DMS53 treated with DMSO at 0.1 percent for 48 hours (cell line): Measurements from ENCODE around the gene MYO7B.
A peak's percentile ranks its signal among the peaks of the same experiment; 100 is the strongest.

Experiments used
- DNase-seq: peaks from one replicate; lab custom pipeline; 2025; ENCODE audit not compliant: unreplicated experiment; lab: John Stamatoyannopoulos, UW

MYO7B gene

GRCh38 chr2:127535422-127535901 lies at the start of gene MYO7B:
Gene MYO7B (plus strand): TSS chr2:127535683. CDS start chr2:127559723, 24,040 bp downstream.
- DNase-seq, result peak; percentile 57

GRCh38 chr2:127485694-127486071 lies 49.8 kb upstream of the MYO7B start:
- DNase-seq, result no peak

GRCh38 chr2:127486247-127487058 lies 49.0 kb upstream of the MYO7B start:
- no peak for DNase-seq

GRCh38 chr2:127490283-127490682 lies 45.2 kb upstream of the MYO7B start:
- DNase-seq, result no peak

DNA sequence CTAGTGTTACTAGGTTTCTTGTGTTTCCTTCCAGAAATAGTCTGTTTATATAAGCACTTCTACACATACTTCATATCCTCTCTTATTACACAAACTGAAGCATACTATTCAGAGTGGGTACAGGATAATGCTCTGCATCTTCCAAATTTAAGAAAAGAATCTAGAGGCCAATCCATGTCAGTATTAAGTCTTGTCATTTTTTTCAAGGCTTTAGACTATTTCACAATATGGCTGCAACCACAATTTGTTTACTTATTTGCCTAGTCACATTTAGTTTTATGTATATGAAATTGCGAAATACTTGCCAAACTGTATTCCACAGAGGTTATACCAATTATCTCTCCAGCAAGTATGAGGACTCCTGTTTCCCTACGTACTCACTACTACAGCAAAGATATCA lies 37.1 kb upstream of the MYO7B start:
- DNase-seq, result no peak

DNA sequence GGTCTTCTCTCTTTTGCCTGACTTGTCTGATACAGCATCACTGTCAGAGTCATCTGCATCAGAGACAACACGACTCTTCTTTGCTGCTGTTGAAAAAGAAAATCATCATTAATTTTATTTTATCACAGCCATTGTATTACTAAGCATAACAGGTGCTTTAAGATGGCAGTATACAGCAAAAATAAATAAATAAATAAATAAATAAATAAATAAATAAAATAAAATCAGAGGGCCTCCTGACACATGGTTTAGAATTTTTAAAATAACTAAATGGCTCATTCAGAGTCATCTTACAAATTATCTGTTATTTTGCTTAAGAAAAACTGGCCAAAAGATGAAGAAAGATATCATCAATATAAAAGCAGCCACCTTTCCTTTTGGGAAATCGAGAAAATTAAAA lies 32.0 kb upstream of the MYO7B start:
- DNase-seq, result no peak

DNA sequence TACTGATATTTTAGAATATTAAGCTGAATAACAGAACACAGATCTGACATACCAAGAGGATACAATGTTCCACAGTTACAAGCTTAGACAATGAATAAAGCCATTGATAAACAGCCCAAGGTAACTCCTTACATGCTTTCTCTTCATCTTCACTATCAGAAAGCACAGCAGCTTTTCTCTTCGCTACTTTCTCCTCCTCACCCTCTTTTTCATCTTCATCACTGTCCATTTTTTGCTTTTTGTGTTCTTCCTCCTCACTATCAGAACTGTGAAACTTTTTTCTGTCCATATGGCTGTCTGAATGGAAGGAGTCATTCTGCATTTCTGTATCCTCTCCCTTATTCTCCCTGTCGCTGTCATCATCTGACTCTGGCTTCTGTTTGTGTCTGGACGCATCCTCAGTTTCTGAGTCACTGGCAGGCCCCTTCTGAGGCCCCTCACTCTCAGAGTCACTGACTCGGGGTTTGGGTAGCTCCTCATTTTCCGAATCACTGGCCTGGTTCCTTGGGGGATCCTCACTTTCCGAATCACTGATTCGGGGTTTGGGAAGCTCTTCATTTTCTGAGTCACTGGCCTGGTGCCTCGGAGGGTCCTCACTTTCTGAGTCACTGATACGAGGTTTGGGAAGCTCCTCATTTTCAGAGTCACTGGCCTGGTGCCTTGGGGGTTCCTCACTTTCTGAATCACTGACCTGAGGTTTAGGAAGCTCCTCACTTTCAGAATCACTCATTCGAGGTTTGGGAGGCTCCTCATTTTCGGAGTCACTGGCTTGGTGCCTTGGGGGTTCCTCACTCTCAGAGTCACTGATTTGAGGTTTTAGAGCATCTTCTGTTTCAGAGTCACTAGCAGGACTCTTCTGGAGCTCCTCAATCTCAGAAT lies 30.7 kb upstream of the MYO7B start:
- no peak for DNase-seq

DNA sequence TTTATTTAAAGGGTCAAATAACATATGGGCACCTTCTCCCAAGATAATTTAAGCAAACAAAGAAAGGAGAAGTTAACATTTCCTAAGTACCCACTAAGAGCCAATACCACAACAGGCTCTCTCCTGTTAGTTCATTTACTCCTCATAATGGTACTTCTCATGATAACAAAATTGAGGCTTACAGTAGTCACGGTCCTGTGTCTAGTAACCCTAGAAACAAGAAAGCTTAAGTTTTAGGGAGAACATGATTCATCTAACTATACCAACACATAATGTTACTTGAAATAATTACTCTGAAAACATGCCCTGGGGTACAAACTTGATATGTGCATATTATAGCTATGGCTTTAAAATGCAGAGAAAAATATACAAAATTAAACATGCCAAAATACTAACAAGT lies 29.0 kb upstream of the MYO7B start:
- no peak for DNase-seq

GRCh38 chr2:127508023-127508630 lies 27.4 kb upstream of the MYO7B start:
- no peak for DNase-seq

DNA sequence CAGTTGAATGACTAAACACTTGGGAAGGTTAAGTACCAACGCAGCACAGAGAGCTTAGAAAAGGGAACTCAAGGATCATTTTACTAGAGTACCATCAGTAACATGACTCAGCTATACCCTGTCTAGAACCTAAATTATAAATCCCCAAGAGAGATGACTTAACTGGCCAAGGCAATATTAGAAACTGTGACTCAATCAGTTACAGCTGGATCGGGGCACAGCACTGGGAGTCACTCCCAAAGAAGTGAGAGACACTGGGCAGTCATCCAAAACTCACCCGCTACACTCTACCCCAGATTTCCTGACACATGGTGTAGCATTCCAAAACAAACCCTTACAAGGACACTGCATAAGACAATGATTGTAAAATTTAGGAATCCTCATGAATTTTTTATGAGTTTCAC lies 26.9 kb upstream of the MYO7B start:
- peak; percentile 22 for DNase-seq

GRCh38 chr2:127510073-127510472 lies 25.4 kb upstream of the MYO7B start:
- no peak for DNase-seq

GRCh38 chr2:127511090-127511695 lies 24.3 kb upstream of the MYO7B start:
- no peak for DNase-seq

DNA sequence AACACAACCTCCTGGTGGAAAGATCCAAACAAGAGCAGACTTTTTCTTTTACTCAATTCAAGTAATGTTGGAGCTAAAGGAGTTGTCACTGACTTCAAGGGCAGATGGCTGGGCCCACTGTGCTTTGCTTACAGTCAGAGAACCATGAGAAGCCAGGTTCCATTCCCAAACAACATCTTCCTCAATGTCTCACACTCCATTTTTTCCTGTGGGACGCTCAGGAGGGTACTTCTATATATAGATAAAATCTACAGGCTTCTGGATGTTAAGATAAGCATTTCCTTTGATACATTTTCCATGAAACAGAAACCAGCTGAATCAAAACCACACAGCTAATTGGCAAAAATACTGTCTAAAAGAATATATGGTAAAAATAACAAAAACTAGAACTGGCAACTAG lies 23.6 kb upstream of the MYO7B start:
- no peak for DNase-seq

GRCh38 chr2:127512362-127512761 lies 23.1 kb upstream of the MYO7B start:
- DNase-seq, result no peak

DNA sequence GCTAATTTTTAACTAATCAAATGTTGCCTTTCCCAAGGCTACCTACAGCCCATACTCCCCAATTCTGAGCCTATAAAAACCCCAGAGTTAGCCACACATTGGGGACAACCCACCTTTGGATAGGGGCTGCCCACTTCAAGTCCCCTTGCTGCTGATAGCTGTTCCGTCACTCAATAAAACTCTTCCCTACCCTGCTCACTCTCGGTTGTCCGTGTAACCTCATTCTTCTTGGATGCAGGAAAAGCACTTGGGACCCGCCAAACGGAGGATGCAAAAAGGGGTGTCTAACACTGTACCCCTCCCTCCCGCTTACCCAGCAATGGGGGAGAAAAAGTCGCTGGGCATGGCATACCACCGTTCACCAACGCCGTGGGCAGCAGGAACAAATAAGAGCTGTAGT lies 21.4 kb upstream of the MYO7B start:
- no peak for DNase-seq

- DNase-seq, result no peak
Measured at GRCh38 chr2:127514485-127514884, 21.0 kb upstream of the MYO7B start.

- DNase-seq, result no peak
Measured at GRCh38 chr2:127515383-127515915, 20.0 kb upstream of the MYO7B start.

GRCh38 chr2:127516041-127516762 lies 19.3 kb upstream of the MYO7B start:
- DNase-seq, result no peak

DNA sequence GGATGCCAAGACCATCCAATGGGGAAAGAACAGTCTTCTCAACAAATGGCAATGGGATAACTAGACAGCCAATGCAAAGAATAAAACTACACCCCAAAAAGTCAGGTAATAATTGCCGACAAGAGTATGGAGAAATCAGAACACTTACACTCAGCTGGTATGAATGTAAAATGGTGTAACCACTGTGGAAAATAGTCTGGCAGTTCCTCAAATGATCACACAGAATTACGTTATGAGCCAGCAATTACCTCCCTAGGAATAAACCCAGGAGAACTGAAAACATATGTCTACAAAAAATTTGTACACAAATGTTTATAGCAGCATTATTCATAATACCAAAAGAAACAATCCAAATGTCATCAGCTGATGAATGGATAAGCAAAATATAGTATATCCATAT lies 18.0 kb upstream of the MYO7B start:
- DNase-seq, result no peak

DNA sequence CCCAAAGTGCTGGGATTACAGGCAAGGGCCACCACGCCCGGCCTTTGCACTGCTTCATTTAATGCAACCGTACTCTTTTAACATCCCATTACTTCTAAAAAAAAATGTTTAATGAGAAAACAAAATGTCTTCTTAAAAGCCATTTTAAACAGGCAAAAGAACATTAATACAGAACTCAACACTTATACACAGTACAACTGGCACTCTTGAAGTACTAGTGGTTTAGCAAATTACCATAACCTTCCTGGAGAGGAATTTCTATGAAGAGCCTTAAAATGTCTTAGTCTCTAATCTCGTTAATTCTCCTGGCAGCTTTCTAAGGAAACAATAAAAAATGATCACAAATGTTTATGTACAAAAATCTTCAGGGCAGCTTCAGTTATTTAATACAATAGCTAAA lies 15.1 kb upstream of the MYO7B start:
- DNase-seq, result no peak
